Cortex of kidney (tissue), 1 donor: Measurements from ENCODE around the gene MT2A.
"Not testable (repeated sequence)": the region's sequence is repeated elsewhere in the genome, so short reads cannot be mapped to it uniquely, and the experiment has no call there.

ENCODE experiments used
- DNase-seq: peaks from one replicate; lab custom pipeline; 2025; lab: John Stamatoyannopoulos, UW

Gene MT2A

GRCh38 chr16:56621665-56622445, 13.5 kb downstream of the MT2A start:
- DNase-seq = not testable (repeated sequence)

GRCh38 chr16:56623184-56623583, 14.8 kb downstream of the MT2A start:
- not testable (repeated sequence) for DNase-seq

GRCh38 chr16:56623637-56624036, 15.3 kb downstream of the MT2A start:
- DNase-seq = no peak

- DNase-seq = peak; percentile 44
These were observed 17.0 kb downstream of the MT2A start, which contains the start of gene MT1E for GRCh38 chr16:56625140-56625942. Gene MT1E, plus strand, starts transcription at chr16:56625781. Its CDS starts 71 bp downstream, at chr16:56625852.

GRCh38 chr16:56625943-56626654, 17.7 kb downstream of the MT2A start:
- no peak for DNase-seq

- no peak for DNase-seq
These were observed 18.3 kb downstream of the MT2A start for GRCh38 chr16:56626685-56627084.

GRCh38 chr16:56628486-56629350, 20.3 kb downstream of the MT2A start:
- DNase-seq = no peak

- DNase-seq = no peak
These were observed 21.1 kb downstream of the MT2A start for GRCh38 chr16:56629531-56629930.

GRCh38 chr16:56630134-56630533, 21.8 kb downstream of the MT2A start:
- DNase-seq = no peak

GRCh38 chr16:56631197-56631596, 22.8 kb downstream of the MT2A start:
- DNase-seq = no peak

GRCh38 chr16:56631832-56632155, 23.4 kb downstream of the MT2A start:
- DNase-seq = no peak

- DNase-seq = no peak
These were observed 23.9 kb downstream of the MT2A start, which contains the start of gene MT1M for GRCh38 chr16:56632156-56632847. Gene MT1M, plus strand, starts transcription at chr16:56632659. Its CDS starts 73 bp downstream, at chr16:56632732.

- no peak for DNase-seq
These were observed 24.5 kb downstream of the MT2A start for GRCh38 chr16:56632848-56633365.

GRCh38 chr16:56633535-56633934, 25.2 kb downstream of the MT2A start:
- DNase-seq = no peak

GRCh38 chr16:56634715-56635440, 26.5 kb downstream of the MT2A start:
- DNase-seq = no peak

- DNase-seq = no peak
These were observed 27.1 kb downstream of the MT2A start for GRCh38 chr16:56635441-56635967.

- no peak for DNase-seq
These were observed 28.4 kb downstream of the MT2A start for GRCh38 chr16:56636616-56637413.

- DNase-seq = no peak
These were observed 29.7 kb downstream of the MT2A start, which contains the start of gene MT1A for GRCh38 chr16:56637814-56638750. Gene MT1A, plus strand, starts transcription at chr16:56638666. Its CDS starts 73 bp downstream, at chr16:56638739.
